Gastroesophageal sphincter (tissue), 3 donors: Measurements from ENCODE around the gene LUC7L.

Source experiments
- POLR2A ChIP-seq, 2 donors: fragments of 450-650 bp; IDR thresholded peaks; one replicate each; pipeline ENCODE4 v1.6.1; 2017; ENCODE audit warnings: antibody characterized with exemption in 2 of 2, mild to moderate bottlenecking in 2 of 2, moderate library complexity in 1 of 2
- TF ChIP-seq, protein P1 (sequence below), 4 experiments: fragments of 200-600 bp in 2 of 4; fragments of 450-650 bp in 2 of 4; sonication (generic) in 1 of 4; IDR thresholded peaks; one replicate each; pipeline ENCODE4 v1.5.1; 2017 to 2019; ENCODE audit warnings: antibody characterized with exemption in 4 of 4, mild to moderate bottlenecking in 2 of 4, moderate library complexity in 2 of 4

DNA sequence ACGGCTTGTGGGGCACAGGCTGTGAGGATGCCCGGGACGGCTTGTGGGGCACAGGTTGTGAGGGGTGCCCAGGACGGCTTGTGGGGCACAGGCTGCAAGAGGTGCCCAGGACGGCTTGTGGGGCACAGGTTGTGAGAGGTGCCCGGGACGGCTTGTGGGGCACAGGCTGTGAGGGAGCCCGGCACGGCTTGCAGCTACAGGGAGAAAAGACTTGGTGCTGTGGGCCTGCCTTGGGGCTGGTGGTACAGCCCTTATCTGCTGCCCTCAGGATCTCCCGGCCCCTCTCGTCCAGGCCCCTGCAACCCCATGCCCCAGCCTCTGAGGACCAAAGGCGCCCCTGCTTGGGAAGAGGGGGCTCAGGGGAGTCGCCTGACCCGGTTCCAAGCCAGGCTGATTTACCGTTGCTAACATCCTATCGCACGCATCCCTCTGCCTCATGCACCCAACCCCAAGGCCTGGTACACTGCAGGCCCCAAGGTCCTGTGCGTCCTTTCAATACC is 68.5 kb downstream of the LUC7L start:
- no peak for TF ChIP-seq POLR2A (IDR thresholded peaks at IDR 0.05)
- TF ChIP-seq, protein P1, sequence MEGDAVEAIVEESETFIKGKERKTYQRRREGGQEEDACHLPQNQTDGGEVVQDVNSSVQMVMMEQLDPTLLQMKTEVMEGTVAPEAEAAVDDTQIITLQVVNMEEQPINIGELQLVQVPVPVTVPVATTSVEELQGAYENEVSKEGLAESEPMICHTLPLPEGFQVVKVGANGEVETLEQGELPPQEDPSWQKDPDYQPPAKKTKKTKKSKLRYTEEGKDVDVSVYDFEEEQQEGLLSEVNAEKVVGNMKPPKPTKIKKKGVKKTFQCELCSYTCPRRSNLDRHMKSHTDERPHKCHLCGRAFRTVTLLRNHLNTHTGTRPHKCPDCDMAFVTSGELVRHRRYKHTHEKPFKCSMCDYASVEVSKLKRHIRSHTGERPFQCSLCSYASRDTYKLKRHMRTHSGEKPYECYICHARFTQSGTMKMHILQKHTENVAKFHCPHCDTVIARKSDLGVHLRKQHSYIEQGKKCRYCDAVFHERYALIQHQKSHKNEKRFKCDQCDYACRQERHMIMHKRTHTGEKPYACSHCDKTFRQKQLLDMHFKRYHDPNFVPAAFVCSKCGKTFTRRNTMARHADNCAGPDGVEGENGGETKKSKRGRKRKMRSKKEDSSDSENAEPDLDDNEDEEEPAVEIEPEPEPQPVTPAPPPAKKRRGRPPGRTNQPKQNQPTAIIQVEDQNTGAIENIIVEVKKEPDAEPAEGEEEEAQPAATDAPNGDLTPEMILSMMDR (IDR thresholded peaks at IDR 0.05) = no peak
